Measurements from ENCODE around the gene GRIFIN. TPM values are rescaled to one million over a fixed set of nuclear protein-coding genes. Genes with fewer than 3 reads are reported as not detected.

Gene GRIFIN
- total RNA-seq, 2 donors from 2014 or later = not detected

GRCh38 chr7:2433713-2434550, 42.3 kb downstream of the GRIFIN start:
- Mint-ChIP-seq H3K9me3 (peaks cover 3 to 4% of the 10 kb centered on the region in 2 donors), H3K27ac (no peak overlapping the region), H3K36me3 (ENCODE audit: insufficient read depth in 2 of 2) (peaks cover 3% of the 10 kb centered on the region in 2 donors), H3K4me1 (ENCODE audit: low read depth) (peaks cover 9% of the 10 kb centered on the region), H3K4me3 (no peak overlapping the region), H3K27me3 (ENCODE audit: low read depth) (no peaks in the 10 kb centered on the region)
- no peak for DNase-seq
- ATAC-seq (replicated peaks in 1 of 2) = no peak

DNA sequence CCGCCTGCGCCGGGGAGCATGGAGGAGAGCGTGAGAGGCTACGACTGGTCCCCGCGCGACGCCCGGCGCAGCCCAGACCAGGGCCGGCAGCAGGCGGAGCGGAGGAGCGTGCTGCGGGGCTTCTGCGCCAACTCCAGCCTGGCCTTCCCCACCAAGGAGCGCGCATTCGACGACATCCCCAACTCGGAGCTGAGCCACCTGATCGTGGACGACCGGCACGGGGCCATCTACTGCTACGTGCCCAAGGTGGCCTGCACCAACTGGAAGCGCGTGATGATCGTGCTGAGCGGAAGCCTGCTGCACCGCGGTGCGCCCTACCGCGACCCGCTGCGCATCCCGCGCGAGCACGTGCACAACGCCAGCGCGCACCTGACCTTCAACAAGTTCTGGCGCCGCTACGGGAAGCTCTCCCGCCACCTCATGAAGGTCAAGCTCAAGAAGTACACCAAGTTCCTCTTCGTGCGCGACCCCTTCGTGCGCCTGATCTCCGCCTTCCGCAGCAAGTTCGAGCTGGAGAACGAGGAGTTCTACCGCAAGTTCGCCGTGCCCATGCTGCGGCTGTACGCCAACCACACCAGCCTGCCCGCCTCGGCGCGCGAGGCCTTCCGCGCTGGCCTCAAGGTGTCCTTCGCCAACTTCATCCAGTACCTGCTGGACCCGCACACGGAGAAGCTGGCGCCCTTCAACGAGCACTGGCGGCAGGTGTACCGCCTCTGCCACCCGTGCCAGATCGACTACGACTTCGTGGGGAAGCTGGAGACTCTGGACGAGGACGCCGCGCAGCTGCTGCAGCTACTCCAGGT, 43.1 kb downstream of the GRIFIN start:
- no peak overlapping the region for H3K4me3 Mint-ChIP-seq

GRCh38 chr7:2431260-2431867, 44.8 kb downstream of the GRIFIN start:
- peak; percentile 47 to 57 for ATAC-seq (replicated peaks in 1 of 2)
- DNase-seq = peak; percentile 52 to 64
- Mint-ChIP-seq H3K27ac (no peak overlapping the region), H3K36me3 (ENCODE audit: insufficient read depth in 2 of 2) (peaks cover 3% of the 10 kb centered on the region in 2 donors), H3K27me3 (ENCODE audit: low read depth) (no peaks in the 10 kb centered on the region), H3K4me1 (ENCODE audit: low read depth) (peaks cover 9% of the 10 kb centered on the region), H3K4me3 (no peak overlapping the region), H3K9me3 (peaks cover 3 to 4% of the 10 kb centered on the region in 2 donors)

More for the DNA sequence above, 43.1 kb downstream of the GRIFIN start:
- peaks cover 9% of the 10 kb centered on the region for H3K4me1 Mint-ChIP-seq (ENCODE audit: low read depth)
- ATAC-seq (replicated peaks in 1 of 2) = no peak
- H3K27ac Mint-ChIP-seq = no peak overlapping the region
- H3K27me3 Mint-ChIP-seq (ENCODE audit: low read depth) = no peaks in the 10 kb centered on the region
- peaks cover 3 to 4% of the 10 kb centered on the region in 2 donors for H3K9me3 Mint-ChIP-seq
- no peak for DNase-seq
- H3K36me3 Mint-ChIP-seq (ENCODE audit: insufficient read depth in 2 of 2) = peaks cover 3% of the 10 kb centered on the region in 2 donors

- peaks cover 0 to under 1% of the 10 kb centered on the region in 2 donors for H3K9me3 Mint-ChIP-seq
- peaks cover 17% of the 10 kb centered on the region for H3K4me1 Mint-ChIP-seq (ENCODE audit: low read depth)
- H3K27me3 Mint-ChIP-seq (ENCODE audit: low read depth) = no peaks in the 10 kb centered on the region
- no peak for DNase-seq
- no peak overlapping the region for H3K4me3 Mint-ChIP-seq
- no peak overlapping the region for H3K27ac Mint-ChIP-seq
- ATAC-seq (replicated peaks in 1 of 2) = no peak
- no peaks in the 10 kb centered on the region for H3K36me3 Mint-ChIP-seq (ENCODE audit: insufficient read depth in 2 of 2)
Observed at GRCh38 chr7:2425749-2426148, 50.4 kb downstream of the GRIFIN start.

Other genes with a start within 250 kb of the GRIFIN start
- 10 to 100 TPM; 51.2 to 63.8 TPM for gene MAD1L1, start 243.5 kb downstream of the GRIFIN start, total RNA-seq
- 10 to 100 TPM; 31.7 to 39.9 TPM for gene MRM2, start 234.2 kb downstream of the GRIFIN start, total RNA-seq
- 10 to 100 TPM; 63.6 to 79.3 TPM for gene NUDT1, start 234.2 kb downstream of the GRIFIN start, total RNA-seq
- gene SNX8, start 162.0 kb downstream of the GRIFIN start, total RNA-seq = 10 to 100 TPM; 25.5 to 31.2 TPM
- 100 to 1,000 TPM; 120 to 121 TPM for gene EIF3B, start 121.6 kb downstream of the GRIFIN start, total RNA-seq
- 10 to 100 TPM in 1 of 2 donors, 1 to 10 TPM in 1; 5.1 to 10.6 TPM for gene CHST12, start 72.8 kb downstream of the GRIFIN start, total RNA-seq
- 10 to 100 TPM; 23.0 to 30.0 TPM for gene LFNG, start 43.4 kb upstream of the GRIFIN start, total RNA-seq
- gene BRAT1, start 79.1 kb upstream of the GRIFIN start, total RNA-seq = 10 to 100 TPM; 28.0 to 35.2 TPM
- 10 to 100 TPM; 11.8 to 12.2 TPM for gene IQCE, start 82.6 kb upstream of the GRIFIN start, total RNA-seq
- gene TTYH3, start 155.6 kb upstream of the GRIFIN start, total RNA-seq = 10 to 100 TPM; 30.0 to 36.4 TPM
- gene AMZ1, start 211.8 kb upstream of the GRIFIN start, total RNA-seq = 1 to 10 TPM in 1 of 2 donors, under 1 TPM in 1; 0.34 to 1.3 TPM

Data from activated T-cell treated with anti-CD3 and anti-CD28 coated beads, Interleukin-2, amount 50 U/mL, for 72 hours (primary cell).